Body of pancreas (tissue), 4 donors: ENCODE results near the gene S1PR1. TPM values are rescaled to one million over a fixed set of nuclear protein-coding genes. Genes with fewer than 3 reads are reported as not detected.

ENCODE experiments used
- ATAC-seq: fragments of 150-250 bp; one replicate; pipeline ENCODE4 v1.9.1; 2016
- DNase-seq, 4 donors: peaks; one replicate each; pipeline ENCODE4 v3.0.0-alpha.2; 2019
- H3K27ac ChIP-seq, 4 donors: fragments of 200-600 bp; sonication (generic); 1 replicate in 3 of 4; 2 replicates in 1 of 4; pipeline versions ENCODE4 v1.5.1 to v1.6.1; 2016 to 2019; ENCODE audit warnings: mild to moderate bottlenecking in 1 of 4, mixed read lengths in 1 of 4, moderate library complexity in 1 of 4
- H3K27me3 ChIP-seq, 2 donors: fragments of 200-600 bp; sonication (generic); one replicate each; pipeline ENCODE4 v1.6.0; 2016; ENCODE audit warnings: mild to moderate bottlenecking in 1 of 2
- H3K36me3 ChIP-seq, 2 donors: fragments of 200-600 bp; sonication (generic); replicated peaks in 1 of 2; 2 replicates each; pipeline ENCODE4 v1.5.1; 2016; ENCODE audit warnings: low read depth in 2 of 2; ENCODE audit not compliant: insufficient read depth in 1 of 2
- H3K4me1 ChIP-seq: fragments of 200-600 bp; sonication (generic); one replicate; pipeline ENCODE4 v1.6.0; 2016
- H3K4me3 ChIP-seq, 2 donors: fragments of 200-600 bp; sonication (generic); 1 replicate in 1 of 2; 2 replicates in 1 of 2; pipeline ENCODE4 v1.5.1; 2016 to 2019
- H3K9me3 ChIP-seq, 3 donors: fragments of 200-600 bp; sonication (generic); 1 replicate in 2 of 3; 2 replicates in 1 of 3; pipeline ENCODE4 v1.5.1; 2016
- CTCF ChIP-seq, 7 experiments: fragments of 450-650 bp in 4 of 7; fragments of 200-600 bp in 3 of 7; sonication (generic) in 3 of 7; IDR thresholded peaks; one replicate each; pipeline ENCODE4 v1.5.1; 2016 to 2019; ENCODE audit warnings: antibody characterized with exemption in 7 of 7
- POLR2A ChIP-seq, 3 donors: fragments of 450-650 bp; IDR thresholded peaks; one replicate each; pipeline ENCODE4 v1.6.1; 2016; ENCODE audit warnings: antibody characterized with exemption in 3 of 3, mild to moderate bottlenecking in 2 of 3
- whole genome bisulfite sequencing, 2 donors: methylation state at CpG; one replicate each; pipeline ENCODE4 v1.1.5; 2017; 5-methylcytosine and 5-hydroxymethylcytosine counted together
- intact Hi-C: fragments of 100-400 bp; cut with DNase I; formaldehyde crosslinking; loops from one replicate; pipeline ENCODE4 v1.15.1; 2023
- total RNA-seq, 2 donors: library from RNA; depleted of rRNA; stranded (reverse); fragments of >200 nt; gene quantifications; one replicate each; pipeline ENCODE4 v1.1.0, GENCODE V29; 2016

Gene S1PR1
- total RNA-seq, 2 donors from 2014 or later = 10.1 to 11.5 TPM

- Histone ChIP-seq H3K4me3 (no peak overlapping the region), H3K4me1 (no peaks in the 10 kb centered on the region), H3K36me3 (no peaks in the 10 kb centered on the region), H3K27ac (peak overlapping the region in 1 of 4 donors; percentile 33), H3K27me3 (no peaks in the 10 kb centered on the region), H3K9me3 (no peaks in the 10 kb centered on the region)
- DNase-seq (no peak), ATAC-seq (no peak)
- intact Hi-C loops = no loop called here
- TF ChIP-seq CTCF (IDR thresholded peaks at IDR 0.05) (no peak), POLR2A (IDR thresholded peaks at IDR 0.05) (no peak)
Measured at GRCh38 chr1:101259744-101260148, 22.9 kb downstream of the S1PR1 start.

DNA sequence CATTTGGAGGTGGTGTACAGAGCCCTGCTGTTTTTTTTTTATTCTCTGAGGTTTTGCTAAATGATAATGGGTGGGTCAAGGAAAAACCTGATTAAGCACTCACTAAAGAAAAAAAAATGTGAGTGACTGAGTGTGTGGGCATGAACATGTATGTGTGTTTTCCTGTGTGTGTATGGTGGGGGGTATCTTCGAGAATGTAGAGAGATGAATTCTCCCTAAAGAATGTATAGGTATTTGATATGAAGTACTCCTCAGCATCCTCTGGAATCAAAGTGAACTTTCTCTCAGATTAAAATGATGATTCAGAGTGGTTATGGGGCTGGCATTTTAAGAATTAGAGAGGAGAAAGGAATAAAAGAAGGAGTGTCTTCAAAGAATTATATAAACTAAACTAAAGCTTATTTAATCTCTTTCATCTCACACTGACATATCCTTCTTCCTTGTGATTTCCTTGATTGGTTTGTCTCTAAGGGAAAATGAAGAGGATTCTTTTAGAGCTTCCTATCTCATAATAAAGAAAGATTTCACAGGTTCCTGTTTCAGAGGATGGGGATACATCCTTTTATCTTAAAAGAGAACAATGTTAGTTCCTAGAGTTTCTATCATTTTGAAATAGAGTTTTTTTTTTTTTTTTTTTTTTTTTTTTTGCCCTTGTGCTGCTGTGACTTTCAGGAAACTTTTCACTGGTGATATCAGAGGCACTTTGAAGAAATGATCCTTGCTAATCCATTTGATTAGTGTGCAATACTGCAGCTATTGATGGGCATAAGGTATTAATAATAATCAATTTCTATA lies 23.9 kb downstream of the S1PR1 start:
- Histone ChIP-seq H3K27ac (no peak overlapping the region), H3K9me3 (no peaks in the 10 kb centered on the region), H3K36me3 (no peaks in the 10 kb centered on the region), H3K4me3 (no peak overlapping the region), H3K27me3 (no peaks in the 10 kb centered on the region), H3K4me1 (no peaks in the 10 kb centered on the region)
- 50 to 56% methylated on average over 1 of the region's 1 CpG for WGBS, 2 donors
- ATAC-seq (no peak), DNase-seq (no peak)
- intact Hi-C loops = no loop called here
- TF ChIP-seq CTCF (IDR thresholded peaks at IDR 0.05) = no peak
- TF ChIP-seq POLR2A (IDR thresholded peaks at IDR 0.05) = no peak

DNA sequence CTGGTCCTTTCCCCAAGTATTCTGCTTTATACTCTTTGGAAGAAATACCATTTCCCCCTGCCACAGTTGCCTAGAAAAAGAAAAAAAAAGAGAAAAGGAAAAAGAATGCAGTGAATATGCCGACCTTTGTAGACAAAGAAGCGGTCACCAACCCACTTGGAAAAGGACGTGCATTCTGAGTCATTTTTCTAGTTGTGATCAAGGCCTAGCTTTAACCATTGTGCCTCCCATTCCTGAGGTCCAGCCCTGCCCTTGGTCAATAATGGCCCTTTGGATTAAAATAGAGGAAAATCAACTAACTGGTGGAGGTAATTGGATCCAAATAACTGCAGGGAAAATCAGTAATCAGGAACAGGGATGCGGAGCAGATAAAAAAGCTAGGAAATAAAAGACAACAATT lies 24.8 kb downstream of the S1PR1 start:
- Histone ChIP-seq H3K27ac (no peak overlapping the region), H3K9me3 (no peaks in the 10 kb centered on the region), H3K4me3 (no peak overlapping the region), H3K36me3 (no peaks in the 10 kb centered on the region), H3K27me3 (no peaks in the 10 kb centered on the region), H3K4me1 (no peaks in the 10 kb centered on the region)
- ATAC-seq (no peak), DNase-seq (no peak)
- WGBS, 2 donors = 72 to 78% methylated on average over 4 of the region's 4 CpGs
- intact Hi-C loops = no loop called here
- no peak for TF ChIP-seq CTCF (IDR thresholded peaks at IDR 0.05)
- no peak for TF ChIP-seq POLR2A (IDR thresholded peaks at IDR 0.05)

DNA sequence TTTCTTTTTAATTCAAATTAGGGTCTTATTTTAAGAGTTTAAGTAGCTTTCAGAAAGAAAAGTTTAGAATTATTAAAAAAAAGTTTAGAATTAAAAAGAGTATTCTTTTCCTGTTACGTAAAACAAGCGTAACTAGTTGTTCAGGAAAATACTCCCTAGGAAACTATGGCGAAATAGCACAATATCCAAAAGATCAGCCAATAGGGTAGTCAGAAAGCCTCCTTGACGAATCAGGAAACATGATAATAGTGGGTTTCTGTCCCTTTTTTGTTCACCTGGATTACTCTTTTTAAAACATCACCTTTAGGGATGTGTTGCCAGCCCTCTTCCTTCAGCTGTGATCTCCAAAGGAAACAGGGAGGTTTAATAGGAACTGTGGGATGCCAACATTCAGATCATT lies 25.2 kb downstream of the S1PR1 start:
- intact Hi-C loops = no loop called here
- TF ChIP-seq POLR2A (IDR thresholded peaks at IDR 0.05) = no peak
- no peak for TF ChIP-seq CTCF (IDR thresholded peaks at IDR 0.05)
- Histone ChIP-seq H3K9me3 (no peaks in the 10 kb centered on the region), H3K27me3 (no peaks in the 10 kb centered on the region), H3K27ac (no peak overlapping the region), H3K4me1 (no peaks in the 10 kb centered on the region), H3K4me3 (no peak overlapping the region), H3K36me3 (no peaks in the 10 kb centered on the region)
- no peak for ATAC-seq
- 64 to 82% methylated on average over 4 of the region's 4 CpGs for WGBS, 2 donors
- no peak for DNase-seq
